Measurements from ENCODE around the gene TEX52. TPM values are rescaled to one million over a fixed set of nuclear protein-coding genes. Genes with fewer than 3 reads are reported as not detected.

Gene TEX52
- total and polyA plus RNA-seq, 2 of the 8 experiments (the other 6 are each of a cell fraction or from before 2014, with no cell fraction given) = not detected

DNA sequence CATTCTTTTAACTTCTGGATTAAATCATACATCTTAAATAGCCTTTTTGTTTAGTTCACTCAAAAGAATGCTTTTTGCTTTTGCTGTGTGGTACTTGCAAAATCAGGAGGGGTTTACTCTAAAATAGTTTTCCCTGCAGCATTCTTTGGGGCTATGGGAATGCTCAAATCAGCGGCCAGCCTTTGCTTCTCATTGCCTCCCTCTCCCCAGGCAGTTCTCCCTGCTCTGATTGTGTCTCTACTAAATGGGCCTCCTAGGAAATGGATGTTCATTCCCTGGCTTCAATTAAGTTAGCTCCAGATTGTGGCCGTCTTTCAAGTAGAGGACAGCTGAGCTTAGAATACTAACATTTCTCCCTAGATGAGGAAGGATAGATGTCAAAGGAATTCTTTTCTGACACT is 38.2 kb upstream of the TEX52 start (continued):
- TF ChIP-seq, protein P1, sequence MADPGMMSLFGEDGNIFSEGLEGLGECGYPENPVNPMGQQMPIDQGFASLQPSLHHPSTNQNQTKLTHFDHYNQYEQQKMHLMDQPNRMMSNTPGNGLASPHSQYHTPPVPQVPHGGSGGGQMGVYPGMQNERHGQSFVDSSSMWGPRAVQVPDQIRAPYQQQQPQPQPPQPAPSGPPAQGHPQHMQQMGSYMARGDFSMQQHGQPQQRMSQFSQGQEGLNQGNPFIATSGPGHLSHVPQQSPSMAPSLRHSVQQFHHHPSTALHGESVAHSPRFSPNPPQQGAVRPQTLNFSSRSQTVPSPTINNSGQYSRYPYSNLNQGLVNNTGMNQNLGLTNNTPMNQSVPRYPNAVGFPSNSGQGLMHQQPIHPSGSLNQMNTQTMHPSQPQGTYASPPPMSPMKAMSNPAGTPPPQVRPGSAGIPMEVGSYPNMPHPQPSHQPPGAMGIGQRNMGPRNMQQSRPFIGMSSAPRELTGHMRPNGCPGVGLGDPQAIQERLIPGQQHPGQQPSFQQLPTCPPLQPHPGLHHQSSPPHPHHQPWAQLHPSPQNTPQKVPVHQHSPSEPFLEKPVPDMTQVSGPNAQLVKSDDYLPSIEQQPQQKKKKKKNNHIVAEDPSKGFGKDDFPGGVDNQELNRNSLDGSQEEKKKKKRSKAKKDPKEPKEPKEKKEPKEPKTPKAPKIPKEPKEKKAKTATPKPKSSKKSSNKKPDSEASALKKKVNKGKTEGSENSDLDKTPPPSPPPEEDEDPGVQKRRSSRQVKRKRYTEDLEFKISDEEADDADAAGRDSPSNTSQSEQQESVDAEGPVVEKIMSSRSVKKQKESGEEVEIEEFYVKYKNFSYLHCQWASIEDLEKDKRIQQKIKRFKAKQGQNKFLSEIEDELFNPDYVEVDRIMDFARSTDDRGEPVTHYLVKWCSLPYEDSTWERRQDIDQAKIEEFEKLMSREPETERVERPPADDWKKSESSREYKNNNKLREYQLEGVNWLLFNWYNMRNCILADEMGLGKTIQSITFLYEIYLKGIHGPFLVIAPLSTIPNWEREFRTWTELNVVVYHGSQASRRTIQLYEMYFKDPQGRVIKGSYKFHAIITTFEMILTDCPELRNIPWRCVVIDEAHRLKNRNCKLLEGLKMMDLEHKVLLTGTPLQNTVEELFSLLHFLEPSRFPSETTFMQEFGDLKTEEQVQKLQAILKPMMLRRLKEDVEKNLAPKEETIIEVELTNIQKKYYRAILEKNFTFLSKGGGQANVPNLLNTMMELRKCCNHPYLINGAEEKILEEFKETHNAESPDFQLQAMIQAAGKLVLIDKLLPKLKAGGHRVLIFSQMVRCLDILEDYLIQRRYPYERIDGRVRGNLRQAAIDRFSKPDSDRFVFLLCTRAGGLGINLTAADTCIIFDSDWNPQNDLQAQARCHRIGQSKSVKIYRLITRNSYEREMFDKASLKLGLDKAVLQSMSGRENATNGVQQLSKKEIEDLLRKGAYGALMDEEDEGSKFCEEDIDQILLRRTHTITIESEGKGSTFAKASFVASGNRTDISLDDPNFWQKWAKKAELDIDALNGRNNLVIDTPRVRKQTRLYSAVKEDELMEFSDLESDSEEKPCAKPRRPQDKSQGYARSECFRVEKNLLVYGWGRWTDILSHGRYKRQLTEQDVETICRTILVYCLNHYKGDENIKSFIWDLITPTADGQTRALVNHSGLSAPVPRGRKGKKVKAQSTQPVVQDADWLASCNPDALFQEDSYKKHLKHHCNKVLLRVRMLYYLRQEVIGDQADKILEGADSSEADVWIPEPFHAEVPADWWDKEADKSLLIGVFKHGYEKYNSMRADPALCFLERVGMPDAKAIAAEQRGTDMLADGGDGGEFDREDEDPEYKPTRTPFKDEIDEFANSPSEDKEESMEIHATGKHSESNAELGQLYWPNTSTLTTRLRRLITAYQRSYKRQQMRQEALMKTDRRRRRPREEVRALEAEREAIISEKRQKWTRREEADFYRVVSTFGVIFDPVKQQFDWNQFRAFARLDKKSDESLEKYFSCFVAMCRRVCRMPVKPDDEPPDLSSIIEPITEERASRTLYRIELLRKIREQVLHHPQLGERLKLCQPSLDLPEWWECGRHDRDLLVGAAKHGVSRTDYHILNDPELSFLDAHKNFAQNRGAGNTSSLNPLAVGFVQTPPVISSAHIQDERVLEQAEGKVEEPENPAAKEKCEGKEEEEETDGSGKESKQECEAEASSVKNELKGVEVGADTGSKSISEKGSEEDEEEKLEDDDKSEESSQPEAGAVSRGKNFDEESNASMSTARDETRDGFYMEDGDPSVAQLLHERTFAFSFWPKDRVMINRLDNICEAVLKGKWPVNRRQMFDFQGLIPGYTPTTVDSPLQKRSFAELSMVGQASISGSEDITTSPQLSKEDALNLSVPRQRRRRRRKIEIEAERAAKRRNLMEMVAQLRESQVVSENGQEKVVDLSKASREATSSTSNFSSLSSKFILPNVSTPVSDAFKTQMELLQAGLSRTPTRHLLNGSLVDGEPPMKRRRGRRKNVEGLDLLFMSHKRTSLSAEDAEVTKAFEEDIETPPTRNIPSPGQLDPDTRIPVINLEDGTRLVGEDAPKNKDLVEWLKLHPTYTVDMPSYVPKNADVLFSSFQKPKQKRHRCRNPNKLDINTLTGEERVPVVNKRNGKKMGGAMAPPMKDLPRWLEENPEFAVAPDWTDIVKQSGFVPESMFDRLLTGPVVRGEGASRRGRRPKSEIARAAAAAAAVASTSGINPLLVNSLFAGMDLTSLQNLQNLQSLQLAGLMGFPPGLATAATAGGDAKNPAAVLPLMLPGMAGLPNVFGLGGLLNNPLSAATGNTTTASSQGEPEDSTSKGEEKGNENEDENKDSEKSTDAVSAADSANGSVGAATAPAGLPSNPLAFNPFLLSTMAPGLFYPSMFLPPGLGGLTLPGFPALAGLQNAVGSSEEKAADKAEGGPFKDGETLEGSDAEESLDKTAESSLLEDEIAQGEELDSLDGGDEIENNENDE (IDR thresholded peaks at IDR 0.05; ENCODE audit: insufficient replicate concordance, low read length) = no peak
- TF ChIP-seq NRF1 (IDR thresholded peaks at IDR 0.05; ENCODE audit: low read depth, low read length) (no peak), CTBP2 (IDR thresholded peaks at IDR 0.05; ENCODE audit: borderline replicate concordance, insufficient read depth, insufficient read length, low read length) (no peak), SRF (IDR thresholded peaks at IDR 0.05; ENCODE audit: low read depth, low read length) (no peak), SAP30 (IDR thresholded peaks at IDR 0.05; ENCODE audit: insufficient read depth, insufficient replicate concordance, low read length) (no peak), JUND (IDR thresholded peaks at IDR 0.05; ENCODE audit: low read length) (no peak), CBX8 (IDR thresholded peaks at IDR 0.05; ENCODE audit: borderline replicate concordance, low read depth, low read length) (no peak), EP300 (IDR thresholded peaks at IDR 0.05; ENCODE audit: borderline replicate concordance in 1 of 2, low read depth in 2 of 2, low read length in 2 of 2) (no peak), HDAC2 (IDR thresholded peaks at IDR 0.05; ENCODE audit: borderline replicate concordance in 1 of 2, low read depth in 2 of 2, low read length in 2 of 2) (no peak), POLR2AphosphoS5 (IDR thresholded peaks at IDR 0.05; ENCODE audit: low read depth, low read length) (no peak), TBP (IDR thresholded peaks at IDR 0.05; ENCODE audit: low read depth, low read length) (no peak), SIRT6 (IDR thresholded peaks at IDR 0.05; ENCODE audit: low read length) (no peak)
